Measurements from ENCODE around the gene CREB5.

CREB5 gene

GRCh38 chr7:28685644-28686417 is 273.5 kb downstream of the CREB5 start:
- DNase-seq (ENCODE audit: low read depth), result peak; percentile 97

- peak; percentile 69 for DNase-seq (ENCODE audit: low read depth)
These were observed 274.1 kb downstream of the CREB5 start for GRCh38 chr7:28686418-28686800.

- no peak for DNase-seq (ENCODE audit: low read depth)
These were observed 275.2 kb downstream of the CREB5 start for GRCh38 chr7:28687537-28687936.

GRCh38 chr7:28688174-28688573 is 275.9 kb downstream of the CREB5 start:
- no peak for DNase-seq (ENCODE audit: low read depth)

GRCh38 chr7:28688651-28689050 is 276.3 kb downstream of the CREB5 start:
- peak; percentile 22 for DNase-seq (ENCODE audit: low read depth)

GRCh38 chr7:28695300-28696295 is 283.3 kb downstream of the CREB5 start:
- DNase-seq (ENCODE audit: low read depth), result no peak

GRCh38 chr7:28697913-28698563 is 285.7 kb downstream of the CREB5 start:
- no peak for DNase-seq (ENCODE audit: low read depth)

GRCh38 chr7:28698840-28699239 is 286.5 kb downstream of the CREB5 start:
- DNase-seq (ENCODE audit: low read depth), result no peak

GRCh38 chr7:28700096-28700495 is 287.8 kb downstream of the CREB5 start:
- DNase-seq (ENCODE audit: low read depth), result no peak

- no peak for DNase-seq (ENCODE audit: low read depth)
These were observed 288.5 kb downstream of the CREB5 start for GRCh38 chr7:28700790-28701203.

GRCh38 chr7:28701731-28702130 is 289.4 kb downstream of the CREB5 start:
- no peak for DNase-seq (ENCODE audit: low read depth)

- no peak for DNase-seq (ENCODE audit: low read depth)
These were observed 289.9 kb downstream of the CREB5 start for GRCh38 chr7:28702171-28702570.

GRCh38 chr7:28703037-28703765 is 290.9 kb downstream of the CREB5 start:
- DNase-seq (ENCODE audit: low read depth), result no peak

GRCh38 chr7:28704706-28705105 is 292.4 kb downstream of the CREB5 start:
- DNase-seq (ENCODE audit: low read depth), result no peak

GRCh38 chr7:28705350-28705749 is 293.0 kb downstream of the CREB5 start:
- no peak for DNase-seq (ENCODE audit: low read depth)

- DNase-seq (ENCODE audit: low read depth), result no peak
These were observed 294.3 kb downstream of the CREB5 start for GRCh38 chr7:28706584-28706983.

GRCh38 chr7:28707291-28707690 is 295.0 kb downstream of the CREB5 start:
- DNase-seq (ENCODE audit: low read depth), result no peak

GRCh38 chr7:28708033-28708951 is 296.0 kb downstream of the CREB5 start:
- DNase-seq (ENCODE audit: low read depth), result peak; percentile 93

GRCh38 chr7:28709748-28710147 is 297.4 kb downstream of the CREB5 start:
- DNase-seq (ENCODE audit: low read depth), result no peak

- no peak for DNase-seq (ENCODE audit: low read depth)
These were observed 298.8 kb downstream of the CREB5 start for GRCh38 chr7:28711114-28711513.

Data from amniotic epithelial cell (primary cell).